HuH-7 (cell line): ENCODE data around the gene CNOT6L.
"Not testable (repeated sequence)": the region's sequence is repeated elsewhere in the genome, so short reads cannot be mapped to it uniquely, and the experiment has no call there.

ENCODE experiments used
- DNase-seq: peaks from one replicate; pipeline ENCODE4 v3.0.0; 2011; ENCODE audit warnings: low spot score

Gene CNOT6L

GRCh38 chr4:77782102-77782835 is 36.9 kb downstream of the CNOT6L start:
- DNase-seq: no peak

- DNase-seq: not testable (repeated sequence)
These were observed 38.4 kb downstream of the CNOT6L start for GRCh38 chr4:77780762-77781161.

- DNase-seq: no peak
These were observed 41.9 kb downstream of the CNOT6L start for GRCh38 chr4:77777135-77777807.

GRCh38 chr4:77776182-77777134 is 42.7 kb downstream of the CNOT6L start:
- DNase-seq: no peak

GRCh38 chr4:77773101-77773500 is 46.1 kb downstream of the CNOT6L start:
- no peak for DNase-seq

- no peak for DNase-seq
These were observed 47.6 kb downstream of the CNOT6L start for GRCh38 chr4:77771566-77771965.

GRCh38 chr4:77765720-77766119 is 53.4 kb downstream of the CNOT6L start:
- peak; percentile 10 for DNase-seq

- DNase-seq: no peak
These were observed 56.6 kb downstream of the CNOT6L start for GRCh38 chr4:77762531-77762930.

GRCh38 chr4:77761595-77761994 is 57.6 kb downstream of the CNOT6L start:
- DNase-seq: no peak

- DNase-seq: no peak
These were observed 60.4 kb downstream of the CNOT6L start for GRCh38 chr4:77758804-77759203.

- no peak for DNase-seq
These were observed 67.4 kb downstream of the CNOT6L start for GRCh38 chr4:77751764-77752163.

GRCh38 chr4:77745792-77746191 is 73.4 kb downstream of the CNOT6L start:
- DNase-seq: no peak

- no peak for DNase-seq
These were observed 77.1 kb downstream of the CNOT6L start for GRCh38 chr4:77742054-77742453.

- DNase-seq: no peak
These were observed 78.7 kb downstream of the CNOT6L start for GRCh38 chr4:77740480-77740879.

- peak; percentile 37 for DNase-seq
These were observed 84.2 kb downstream of the CNOT6L start for GRCh38 chr4:77734928-77735327.

GRCh38 chr4:77731656-77732055 is 87.5 kb downstream of the CNOT6L start:
- no peak for DNase-seq

GRCh38 chr4:77728420-77728819 is 90.7 kb downstream of the CNOT6L start:
- no peak for DNase-seq

- DNase-seq: no peak
These were observed 98.1 kb downstream of the CNOT6L start for GRCh38 chr4:77721073-77721472.

- DNase-seq: not testable (repeated sequence)
These were observed 100.7 kb downstream of the CNOT6L start for GRCh38 chr4:77718500-77718899.

- no peak for DNase-seq
These were observed 103.5 kb downstream of the CNOT6L start for GRCh38 chr4:77715414-77716290.

GRCh38 chr4:77714514-77714913 is 104.7 kb downstream of the CNOT6L start:
- DNase-seq: no peak

GRCh38 chr4:77713884-77714283 is 105.3 kb downstream of the CNOT6L start:
- DNase-seq: no peak
